Measurements from ENCODE around the gene SEPTIN8.

The SEPTIN8 gene

DNA sequence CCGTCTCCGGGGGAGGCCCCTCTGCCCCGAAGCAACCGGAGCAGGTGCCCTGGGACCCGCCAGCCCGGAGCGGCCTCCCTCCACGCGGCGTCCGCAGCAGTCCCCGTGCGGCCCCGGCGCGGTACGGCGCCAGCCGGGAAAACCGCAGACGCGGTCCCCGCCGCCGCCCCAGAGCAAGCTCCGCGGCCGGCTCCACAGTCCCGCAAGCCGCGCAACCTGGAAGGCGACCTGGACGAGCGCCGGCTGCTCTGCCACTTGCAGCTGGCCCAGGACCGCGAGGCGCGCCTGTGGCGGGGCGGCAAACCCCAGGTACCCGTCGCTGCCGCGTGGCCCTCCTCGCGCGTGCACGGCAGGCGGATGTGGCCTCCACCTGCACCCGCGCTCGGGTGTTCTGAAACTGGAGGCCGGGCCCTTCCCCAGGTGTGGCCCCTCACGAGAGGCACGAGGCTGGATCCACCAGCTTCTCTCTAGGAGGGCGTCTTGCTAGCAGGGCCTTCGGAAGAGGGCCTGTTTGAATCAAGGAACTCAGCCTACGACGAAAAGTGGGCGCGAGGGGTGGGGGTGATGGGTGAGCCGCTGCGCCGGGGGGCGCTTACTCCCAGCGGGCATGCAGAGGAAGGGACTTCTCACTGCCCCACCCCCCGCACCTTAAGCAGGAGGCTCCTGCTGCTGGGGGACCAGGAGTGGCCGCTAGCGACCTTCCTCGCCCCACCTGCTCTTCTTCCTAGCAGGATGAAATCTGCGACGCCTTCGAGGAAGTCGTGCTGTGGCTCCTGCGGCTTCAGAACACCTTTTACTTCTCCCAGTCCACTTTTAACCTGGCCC, 29.2 kb downstream of the SEPTIN8 start:
- DNase-seq (ENCODE audit: low spot score), result peak; percentile 20

DNA sequence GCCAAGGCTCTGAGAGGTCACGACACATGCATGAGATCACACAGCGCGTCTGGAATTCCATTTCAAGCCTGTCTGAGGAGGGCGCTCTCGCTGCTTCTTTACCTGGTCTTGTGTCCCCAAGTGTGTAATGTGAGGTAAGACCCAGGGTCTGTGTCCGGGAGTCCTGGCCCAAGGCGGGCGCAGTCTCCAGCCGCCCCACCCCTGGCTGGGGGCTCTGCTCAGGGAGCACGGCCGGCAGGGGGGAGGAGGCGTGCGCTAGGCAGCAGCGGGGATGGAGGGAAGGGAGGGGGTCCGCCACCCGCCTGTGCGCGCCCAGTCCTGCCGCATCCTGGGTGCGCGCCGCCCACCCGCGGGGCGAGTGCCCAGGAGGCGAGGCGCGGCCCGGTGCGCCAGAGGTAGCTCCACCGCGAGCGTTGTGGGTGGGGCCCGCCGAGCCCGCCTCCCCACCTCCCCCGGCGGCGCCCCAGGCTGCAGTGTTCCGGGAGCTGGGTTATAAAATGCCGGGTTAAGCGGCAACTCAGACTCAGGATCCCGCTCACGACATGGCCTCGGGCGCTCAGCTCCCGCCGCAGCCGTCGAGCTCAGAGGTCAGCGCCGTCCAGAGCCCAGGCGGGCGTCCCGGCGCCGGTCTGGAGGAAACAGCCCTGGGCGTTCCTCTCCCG, 30.0 kb downstream of the SEPTIN8 start, which contains the start of gene CCNI2:
Gene CCNI2 (plus strand): TSS at position 473 of the 662 bp plus-strand sequence. CDS start 70 bp downstream, at position 543.
- peak; percentile 78 for DNase-seq (ENCODE audit: low spot score)

DNA sequence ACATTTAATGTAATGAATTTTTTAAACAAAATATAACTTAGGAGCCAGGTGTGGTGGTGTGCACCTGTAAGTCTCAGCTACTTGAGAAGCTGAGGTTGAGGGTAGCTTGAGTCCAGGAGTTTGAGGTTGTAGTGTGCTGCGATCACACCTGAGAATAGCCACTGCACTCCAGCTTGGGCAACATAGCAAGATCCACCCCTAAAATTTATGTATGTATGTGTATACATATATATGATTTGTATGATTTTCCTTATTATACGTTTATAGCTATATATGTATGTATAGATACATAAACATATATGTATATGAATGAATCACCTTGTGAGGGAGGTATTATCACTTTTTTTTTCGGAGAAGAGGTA, 30.5 kb downstream of the SEPTIN8 start:
- DNase-seq (ENCODE audit: low spot score), result no peak

DNA sequence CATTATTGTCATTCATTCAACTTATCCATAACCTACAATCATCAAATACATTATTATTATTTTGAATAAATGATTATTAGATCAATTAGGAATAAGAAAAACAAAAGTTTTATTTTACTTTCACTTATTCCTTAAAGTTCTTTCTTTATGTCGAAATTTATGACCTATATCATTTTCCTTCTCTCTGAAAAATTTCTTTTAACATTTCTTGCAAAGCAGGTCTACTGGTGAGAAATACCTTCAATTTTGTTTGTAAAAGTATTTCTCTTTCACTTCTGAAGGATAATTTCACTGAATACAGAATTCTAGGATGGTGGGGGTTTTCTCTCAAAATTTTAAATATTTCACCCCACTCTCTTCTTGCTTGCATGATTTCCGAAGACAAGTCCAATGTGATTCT, 32.4 kb downstream of the SEPTIN8 start:
- no peak for DNase-seq (ENCODE audit: low spot score)

DNA sequence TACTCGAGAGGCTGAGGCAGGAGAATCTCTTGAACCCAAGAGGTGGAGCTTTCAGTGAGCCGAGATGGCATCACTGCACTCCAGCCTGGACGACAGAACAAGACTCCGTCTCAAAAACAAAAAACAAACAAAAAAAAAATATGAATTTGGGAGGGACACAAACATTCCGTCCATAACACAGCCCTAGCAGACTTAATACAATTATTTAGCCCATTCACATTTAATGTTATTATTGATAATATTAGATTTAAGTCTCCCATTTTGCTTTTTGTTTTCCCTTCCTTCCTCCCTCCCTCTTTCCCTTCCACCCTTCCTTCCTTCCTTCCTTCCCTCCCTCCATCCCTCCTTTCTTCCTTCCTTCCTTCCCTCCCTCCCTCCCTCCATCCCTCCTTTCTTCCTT, 34.4 kb downstream of the SEPTIN8 start:
- DNase-seq (ENCODE audit: low spot score), result no peak

DNA sequence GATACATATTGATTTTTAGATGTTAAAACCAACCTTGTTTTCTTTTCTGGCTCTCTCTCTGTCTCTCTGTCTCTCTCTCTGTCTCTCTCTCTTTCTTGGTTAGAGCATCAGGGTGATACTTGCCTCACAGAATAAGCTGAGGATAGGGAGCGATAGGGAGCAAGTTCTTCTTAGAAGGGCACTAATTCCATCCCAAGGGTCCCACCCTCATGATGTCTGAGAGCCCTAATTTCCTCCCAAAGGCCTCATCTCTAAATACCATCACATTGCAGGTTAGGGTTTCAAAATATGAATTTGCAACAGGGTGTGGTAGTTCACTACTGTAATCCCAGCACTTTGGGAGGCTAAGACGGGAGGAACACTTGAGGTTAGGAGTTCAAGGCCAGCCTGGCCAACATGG, 34.9 kb downstream of the SEPTIN8 start:
- no peak for DNase-seq (ENCODE audit: low spot score)

DNA sequence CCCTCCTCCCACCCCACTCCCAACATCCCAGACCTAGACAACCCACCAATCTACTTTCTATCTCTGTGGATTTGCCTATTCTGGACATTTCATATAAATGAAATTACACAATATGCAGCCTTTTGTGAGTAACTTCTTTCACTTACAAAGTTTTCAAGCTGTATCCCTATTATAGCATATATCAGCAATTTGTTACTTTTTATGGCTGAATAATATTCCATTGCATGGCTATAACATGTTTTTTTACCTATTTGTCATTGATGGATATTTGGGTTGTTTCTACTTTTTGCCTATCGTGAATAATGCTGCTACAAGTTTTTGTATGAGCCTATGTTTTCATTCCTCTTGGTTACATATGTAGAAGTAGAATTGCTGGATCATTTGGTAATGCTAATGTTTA, 37.8 kb downstream of the SEPTIN8 start:
- DNase-seq (ENCODE audit: low spot score), result no peak

DNA sequence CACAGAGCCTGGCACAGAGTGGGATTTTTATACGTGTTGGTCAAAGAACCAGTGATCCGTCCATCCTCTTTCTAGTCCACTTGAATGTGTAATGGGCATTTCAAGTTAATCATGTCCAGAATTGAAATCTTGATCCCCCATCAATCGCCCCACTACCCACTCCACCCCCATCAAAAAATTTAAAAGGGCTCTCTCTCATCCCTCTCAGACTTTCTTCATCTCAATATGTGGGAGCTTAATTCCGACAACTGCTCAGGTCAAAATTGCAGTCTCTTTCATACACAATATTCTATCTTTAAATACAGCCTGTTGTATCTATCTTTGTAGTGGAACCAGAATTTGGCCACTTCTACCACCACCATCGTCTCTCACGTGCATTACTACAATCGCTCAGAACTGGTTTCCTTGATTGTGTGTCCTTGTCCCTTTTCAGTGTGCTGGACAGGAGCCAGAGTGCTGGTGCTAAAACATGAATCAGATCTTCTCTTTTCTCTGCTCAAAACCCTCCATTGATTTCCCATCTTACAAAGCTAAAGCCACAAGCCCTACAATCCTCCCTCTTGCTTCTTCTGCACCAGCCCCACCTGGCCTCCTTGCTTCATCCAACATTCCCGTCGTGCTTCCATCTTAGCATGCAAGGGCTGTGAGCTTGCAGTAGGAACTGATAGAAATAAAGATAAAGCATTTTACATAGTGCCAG, 38.9 kb downstream of the SEPTIN8 start:
- DNase-seq (ENCODE audit: low spot score), result no peak

DNA sequence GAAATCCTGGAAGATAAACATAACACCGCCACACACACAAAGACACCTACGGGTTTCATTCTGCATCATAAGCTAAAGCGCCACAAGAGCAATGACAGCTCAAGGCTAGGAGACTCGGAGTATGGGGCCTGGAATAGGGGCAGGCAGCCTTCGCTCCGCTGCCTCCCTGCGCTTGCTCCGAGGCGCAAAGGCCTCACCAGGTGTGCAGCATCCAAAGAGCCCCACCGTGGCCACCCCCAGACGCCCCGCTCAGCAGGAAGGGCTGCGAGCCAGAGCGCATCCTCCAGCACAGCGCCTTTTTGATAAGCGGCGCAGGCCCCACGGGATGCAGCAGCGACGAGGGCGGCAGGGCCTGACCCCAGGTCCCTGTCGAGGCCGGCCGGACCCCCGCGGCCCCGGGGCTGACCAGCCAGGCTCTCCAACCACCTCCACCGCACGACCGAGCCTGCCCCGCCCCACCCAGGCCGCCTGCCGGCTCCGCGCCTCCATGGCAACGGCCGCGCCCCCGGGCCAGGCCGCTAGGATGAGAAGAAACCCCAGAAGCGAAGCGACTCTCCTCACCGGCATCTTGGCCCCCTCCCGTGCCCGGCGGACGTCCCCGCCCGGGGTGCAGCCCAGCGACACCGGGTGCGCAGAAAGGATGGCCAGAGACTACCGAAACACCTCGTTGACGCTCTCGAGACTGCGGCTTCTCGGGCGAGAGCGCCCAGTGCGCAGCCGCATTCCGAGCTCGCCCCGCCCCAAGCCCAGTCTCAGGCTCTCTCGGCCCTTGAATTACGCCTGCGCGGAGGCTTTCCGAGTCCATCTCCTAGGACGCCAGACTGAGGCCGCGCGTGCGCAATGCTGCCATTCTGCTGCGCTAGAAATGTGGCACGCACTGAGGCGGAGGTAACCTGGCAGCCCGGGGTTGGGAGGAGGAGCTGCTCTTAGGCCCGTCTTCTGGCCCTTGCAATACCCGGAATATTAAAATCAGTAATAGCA, 39.9 kb downstream of the SEPTIN8 start, which contains the start of gene KIF3A:
Gene KIF3A (minus strand): TSS at position 694 of the 981 bp plus-strand sequence. CDS start 127 bp downstream, at position 567.
- peak; percentile 100 for DNase-seq (ENCODE audit: low spot score)

DNA sequence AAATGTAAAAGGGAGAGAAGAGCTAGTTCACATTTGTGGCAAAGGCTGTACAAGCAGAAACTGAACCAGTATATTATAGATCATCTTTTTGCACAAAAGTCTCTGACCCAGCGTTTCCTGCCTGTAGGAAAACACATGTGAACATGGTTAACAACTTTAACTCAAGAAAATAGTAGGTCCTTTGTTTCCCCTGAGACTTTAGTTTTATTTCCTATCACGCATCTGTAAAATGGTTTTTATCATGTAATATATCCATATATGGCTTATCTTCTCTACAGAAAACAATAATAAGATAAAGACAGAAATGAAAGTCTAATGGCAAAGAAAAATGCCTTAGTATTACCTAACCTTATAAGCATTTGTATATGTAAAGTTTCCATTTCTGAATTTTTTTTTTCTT, 42.4 kb downstream of the SEPTIN8 start:
- no peak for DNase-seq (ENCODE audit: low spot score)

DNA sequence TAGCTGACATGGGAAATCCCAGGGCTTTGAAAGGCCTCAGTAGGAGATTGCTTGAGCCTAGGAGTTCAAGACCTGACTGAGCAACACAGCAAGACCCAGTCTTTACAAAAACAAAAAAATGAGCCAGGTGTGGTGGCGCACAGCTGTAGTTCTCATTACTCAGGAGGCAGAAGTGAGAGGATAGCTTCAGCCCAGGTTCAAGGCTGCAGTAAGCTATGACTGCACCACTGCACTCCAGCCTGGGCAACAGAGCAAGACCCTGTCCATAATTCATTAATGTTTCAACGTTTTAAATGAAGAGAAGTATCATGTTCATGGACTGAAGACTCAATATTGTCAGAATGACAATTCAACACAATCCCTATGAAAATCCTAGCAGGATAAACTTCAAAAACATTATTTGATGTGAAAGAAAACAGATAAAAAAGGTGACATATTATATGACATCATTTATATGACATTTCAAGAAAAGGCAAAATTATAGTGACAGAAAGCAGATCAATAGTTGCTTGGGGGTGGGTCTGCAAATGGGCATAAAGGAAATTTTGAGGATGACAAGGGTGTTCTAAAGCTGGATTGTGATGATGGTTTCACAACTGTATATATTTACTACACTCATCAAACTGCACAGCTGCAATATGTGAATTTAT, 43.4 kb downstream of the SEPTIN8 start:
- no peak for DNase-seq (ENCODE audit: low spot score)

DNA sequence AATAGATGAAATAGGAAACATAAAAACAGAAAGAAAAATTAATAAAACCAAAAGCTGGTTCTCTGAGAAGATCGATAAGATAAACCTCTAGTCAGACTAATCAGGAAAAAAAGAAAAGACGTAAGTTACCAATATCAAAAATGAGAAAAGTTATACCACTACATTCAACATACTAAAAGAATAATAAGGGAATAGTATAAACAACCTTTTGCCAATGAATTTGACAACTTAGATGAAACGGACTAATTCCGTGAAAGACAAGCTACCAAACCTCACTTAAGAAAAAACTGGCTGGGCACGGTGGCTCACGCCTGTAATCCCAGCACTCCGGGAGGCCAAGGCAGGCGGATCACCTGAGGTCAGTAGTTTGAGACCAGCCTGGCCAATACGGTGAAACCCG, 47.1 kb downstream of the SEPTIN8 start:
- DNase-seq (ENCODE audit: low spot score), result no peak

DNA sequence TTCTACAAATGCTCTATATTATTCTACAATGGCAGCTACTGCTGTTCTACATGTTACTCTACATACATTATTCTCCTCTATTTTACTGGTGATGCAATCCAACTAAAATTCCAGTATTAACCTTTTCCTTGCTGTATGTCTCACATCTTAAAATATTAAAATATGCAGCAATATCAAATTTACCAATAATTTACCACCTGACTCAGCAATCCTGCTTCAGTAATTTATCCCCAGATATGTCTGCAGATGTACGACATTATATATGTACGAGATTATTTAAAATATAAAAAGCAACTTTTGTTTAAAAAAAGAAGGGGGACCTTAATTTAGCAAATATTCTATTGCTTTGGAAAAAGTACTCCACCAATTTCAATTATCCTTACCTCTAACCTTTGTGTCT, 51.3 kb downstream of the SEPTIN8 start:
- no peak for DNase-seq (ENCODE audit: low spot score)

DNA sequence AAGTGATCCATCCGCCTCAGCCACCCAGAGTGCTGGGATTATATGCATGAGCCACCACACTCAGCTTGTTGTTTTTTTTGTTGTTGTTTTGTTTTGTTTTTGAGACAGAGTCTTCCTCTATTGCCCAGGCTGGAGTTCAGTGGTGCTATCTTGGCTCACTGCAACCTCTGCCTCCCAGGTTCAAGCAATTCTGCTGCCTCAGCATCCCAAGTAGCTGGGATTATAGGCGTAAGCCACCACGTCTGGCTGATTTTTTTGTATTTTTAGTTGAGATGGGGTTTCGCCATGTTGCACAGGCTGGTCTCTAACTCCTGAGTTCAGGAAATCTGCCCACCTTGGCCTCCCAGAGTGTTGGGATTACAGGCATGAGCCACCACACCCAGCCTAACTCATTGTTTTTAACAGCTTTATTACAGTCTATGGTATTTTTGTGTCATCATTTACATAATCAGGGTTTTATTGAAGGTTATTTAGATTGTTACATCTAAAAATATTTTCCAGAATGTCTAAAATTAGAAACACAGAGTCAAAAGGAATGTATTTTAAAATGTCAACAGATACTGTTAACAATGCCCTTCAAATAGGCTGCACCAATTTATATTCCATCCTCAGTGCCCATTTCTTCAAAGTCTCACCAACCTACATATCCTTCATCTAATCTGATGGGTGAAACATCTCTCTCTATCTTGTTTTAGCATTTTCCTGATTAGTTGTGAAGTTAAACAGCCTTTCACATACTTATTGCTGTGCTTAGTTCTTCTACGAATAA, 58.3 kb downstream of the SEPTIN8 start:
- DNase-seq (ENCODE audit: low spot score), result no peak

DNA sequence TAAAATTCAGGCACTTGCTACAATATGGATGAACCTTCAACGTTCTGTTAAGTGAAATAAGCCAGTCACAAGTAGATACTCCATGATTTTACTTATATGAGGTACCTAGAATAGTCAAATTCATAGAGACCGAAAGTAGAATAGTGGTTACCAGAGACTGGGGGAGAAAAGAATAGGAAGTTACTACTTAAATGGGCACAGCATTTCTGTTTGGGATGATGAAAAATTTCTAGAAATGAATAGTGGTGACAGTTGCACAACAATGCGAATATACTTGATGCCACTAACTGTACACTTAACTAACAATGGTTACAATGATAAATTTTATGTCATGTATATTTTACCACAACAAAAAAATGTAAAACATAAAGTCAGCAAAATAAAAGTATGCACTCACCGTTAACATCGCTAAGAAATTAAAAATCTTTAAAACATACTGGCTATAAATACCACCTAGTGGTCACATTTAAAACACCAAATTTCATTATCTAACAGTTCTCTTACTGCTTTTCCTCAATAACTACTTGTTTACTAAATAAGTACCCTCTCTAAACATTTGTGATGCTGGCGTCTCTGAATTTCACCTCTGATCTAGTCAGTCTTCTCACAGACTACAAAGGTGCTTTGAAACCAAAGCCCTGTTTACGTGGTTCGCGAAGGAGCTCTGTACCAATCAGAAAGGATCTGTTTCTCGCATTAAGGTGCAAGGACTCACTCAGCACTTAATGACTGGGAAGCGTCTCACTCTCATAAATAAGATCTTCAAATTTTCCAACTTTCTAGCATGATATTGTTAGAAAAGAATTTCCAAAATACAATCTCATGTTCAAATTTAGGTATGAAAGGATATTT, 62.4 kb downstream of the SEPTIN8 start:
- no peak for DNase-seq (ENCODE audit: low spot score)

DNA sequence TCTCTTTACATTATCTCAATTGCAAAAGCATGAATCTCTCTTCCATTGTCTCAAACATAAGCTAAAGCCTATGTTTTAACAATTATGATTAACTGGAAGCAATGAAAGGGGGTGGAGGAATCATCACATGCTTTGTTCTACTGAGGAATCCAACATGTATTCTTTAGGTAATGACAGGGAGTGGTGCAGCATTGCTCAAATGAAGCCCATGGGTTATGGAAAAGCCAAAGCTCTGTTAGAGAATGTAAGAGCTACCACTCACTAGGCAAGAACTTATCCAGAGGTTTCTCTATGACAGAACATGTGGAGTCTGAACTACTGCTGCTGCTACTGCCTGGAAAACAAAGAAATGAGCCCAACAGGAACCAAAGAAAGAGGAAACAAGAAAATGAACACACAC, 68.4 kb downstream of the SEPTIN8 start:
- no peak for DNase-seq (ENCODE audit: low spot score)

DNA sequence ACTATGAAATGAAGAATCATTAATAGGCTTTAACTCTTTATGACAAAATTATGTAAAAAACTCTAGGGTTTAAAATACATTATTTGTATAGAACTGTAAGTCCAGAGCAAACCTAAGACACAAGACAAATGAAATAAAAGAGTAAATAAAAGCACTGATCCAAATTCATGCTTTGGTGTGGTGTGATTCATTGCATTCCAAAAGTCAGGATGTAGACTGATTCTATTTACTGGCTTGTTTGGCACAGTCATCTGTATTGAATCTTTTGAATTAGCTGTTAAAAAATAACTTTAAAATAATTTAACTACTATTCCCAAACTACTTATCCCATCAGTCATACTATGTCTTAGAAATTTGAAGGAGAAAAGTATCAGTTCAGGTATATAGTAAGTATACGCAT, 72.2 kb downstream of the SEPTIN8 start:
- no peak for DNase-seq (ENCODE audit: low spot score)
